HCT116 (cell line): ENCODE measurements around the gene AAMP. TPM values are rescaled to one million over a fixed set of nuclear protein-coding genes. Genes with fewer than 3 reads are reported as not detected.

ENCODE experiments used
- ATAC-seq: fragments of 200-7000 bp; cut with Tn5 transposase; 2 replicates; pipeline ENCODE4 v1.9.1; 2020; ENCODE audit warnings: mild to moderate bottlenecking, moderate library complexity
- BruUV-seq: library from RNA; stranded (reverse); fragments of 400-500 nt; replicated peaks from 2 replicates; lab custom pipeline; 2021; lab: Mats Ljungman, UMichigan
- CTCF ChIA-PET: fragments of 300-600 bp; sonication (Branson Sonifier 250); formaldehyde crosslinking; loops from one replicate; lab custom pipeline; 2021; ENCODE audit warnings: antibody characterized with exemption; lab: Charles Lee
- POLR2A ChIA-PET: fragments of 300-600, 350-600 bp; sonication (Branson Sonifier 250); formaldehyde crosslinking; loops from one replicate; lab custom pipeline; 2021; ENCODE audit warnings: antibody characterized with exemption; lab: Charles Lee
- RAD21 ChIA-PET, 2 experiments: fragments of 300-600 bp; sonication (Branson Sonifier 250); formaldehyde crosslinking; loops; one replicate each; lab custom pipeline; 2023; ENCODE audit warnings: low total read pairs in 2 of 2; ENCODE audit not compliant: uncharacterized antibody in 2 of 2, unreplicated experiment in 2 of 2, low non-redundant PET in 1 of 2; lab: Charles Lee
- DNase-seq: peaks from one replicate; pipeline ENCODE4 v3.0.0-alpha.2; 2010; ENCODE audit warnings: low read depth, low spot score
- H2AFZ ChIP-seq: fragments of 200-600 bp; shearing (Covaris generic), sonication (generic); 2 replicates; pipeline ENCODE4 v1.6.1; 2017; ENCODE audit warnings: low read depth, mixed run types, mixed read lengths, antibody characterized with exemption, low read length; ENCODE audit not compliant: poor library complexity, severe bottlenecking
- H3K27ac ChIP-seq: 2 replicates; pipeline ENCODE4 v1.5.1; 2012; ENCODE audit warnings: low read depth, low read length
- H3K27me3 ChIP-seq: fragments of 200-600 bp; sonication (generic); 2 replicates; pipeline ENCODE4 v1.6.1; 2016; ENCODE audit warnings: mixed run types, low read length, mixed read lengths; ENCODE audit not compliant: insufficient read depth
- H3K36me3 ChIP-seq, 2 experiments: fragments of 200-500 bp in 1 of 2; fragments of 200-600 bp in 1 of 2; sonication (Bioruptor generic) in 1 of 2; sonication (generic) in 1 of 2; 2 replicates each; pipeline versions ENCODE4 v1.5.1 to v1.6.1; 2014 to 2016; ENCODE audit warnings: low read length in 2 of 2, inconsistent platforms in 1 of 2, mixed read lengths in 1 of 2, mixed run types in 1 of 2; ENCODE audit not compliant: insufficient read depth in 2 of 2, control insufficient read depth in 1 of 2
- H3K4me1 ChIP-seq, 2 experiments: fragments of 200-600 bp in 1 of 2; sonication (generic) in 1 of 2; 2 replicates each; pipeline versions ENCODE4 v1.5.1 to v1.6.1; 2012 to 2017; ENCODE audit warnings: low read length in 2 of 2, inconsistent platforms in 1 of 2, mild to moderate bottlenecking in 1 of 2, mixed read lengths in 1 of 2, mixed run types in 1 of 2, moderate library complexity in 1 of 2; ENCODE audit not compliant: insufficient read depth in 2 of 2, control insufficient read depth in 1 of 2
- H3K4me2 ChIP-seq: fragments of 200-600 bp; sonication (generic); 2 replicates; pipeline ENCODE4 v1.6.1; 2017; ENCODE audit warnings: mixed run types, low read length, mixed read lengths
- H3K4me3 ChIP-seq, 2 experiments: fragments of 200-600 bp in 1 of 2; sonication (generic) in 1 of 2; replicated peaks in 1 of 2; 2 replicates each; pipeline ENCODE4 v1.5.1; 2011 to 2016; ENCODE audit warnings: low read length in 2 of 2, control low read depth in 1 of 2, low read depth in 1 of 2, mild to moderate bottlenecking in 1 of 2, mixed read lengths in 1 of 2, mixed run types in 1 of 2
- H3K79me2 ChIP-seq: fragments of 200-600 bp; sonication (generic); 2 replicates; pipeline ENCODE4 v1.6.1; 2017; ENCODE audit warnings: mild to moderate bottlenecking, mixed run types, low read length, moderate library complexity, mixed read lengths; ENCODE audit not compliant: insufficient read depth
- H3K9ac ChIP-seq: fragments of 200-600 bp; sonication (generic); 2 replicates; pipeline ENCODE4 v1.6.1; 2016; ENCODE audit warnings: low read length, mixed read lengths
- H3K9me2 ChIP-seq: fragments of 200-600 bp; sonication (generic), shearing (Covaris generic); 2 replicates; pipeline ENCODE4 v1.6.1; 2017; ENCODE audit warnings: mixed run types, mild to moderate bottlenecking, moderate library complexity; ENCODE audit not compliant: insufficient read depth
- H3K9me3 ChIP-seq, 2 experiments: fragments of 200-500 bp in 1 of 2; fragments of 200-600 bp in 1 of 2; sonication (Bioruptor generic) in 1 of 2; sonication (generic) in 1 of 2; 2 replicates each; pipeline ENCODE4 v1.6.1; 2014 to 2017; ENCODE audit warnings: low read length in 2 of 2, mixed read lengths in 2 of 2, inconsistent platforms in 1 of 2, low read depth in 1 of 2, mild to moderate bottlenecking in 1 of 2, mixed run types in 1 of 2, moderate library complexity in 1 of 2; ENCODE audit not compliant: control insufficient read depth in 1 of 2, insufficient read depth in 1 of 2
- H4K20me1 ChIP-seq: fragments of 200-600 bp; sonication (generic), shearing (Covaris generic); 2 replicates; pipeline ENCODE4 v1.6.1; 2017; ENCODE audit warnings: mixed run types, mild to moderate bottlenecking, moderate library complexity; ENCODE audit not compliant: insufficient read depth
- CEBPB ChIP-seq: IDR thresholded peaks from 2 replicates; pipeline ENCODE4 v1.6.1; 2012; ENCODE audit warnings: low read depth
- CTCF ChIP-seq, 3 experiments: fragments of 200-600 bp in 1 of 3; sonication (generic) in 1 of 3; IDR thresholded peaks in 2 of 3; conservative IDR thresholded peaks in 1 of 3; 2 replicates each; pipeline ENCODE4 v1.5.1; 2012 to 2017; ENCODE audit warnings: low read depth in 2 of 3, low read length in 2 of 3, antibody characterized with exemption in 1 of 3, borderline replicate concordance in 1 of 3, control low read depth in 1 of 3, mild to moderate bottlenecking in 1 of 3, mixed read lengths in 1 of 3, mixed run types in 1 of 3, moderate library complexity in 1 of 3; ENCODE audit not compliant: insufficient read depth in 1 of 3
- EGR1 ChIP-seq: IDR thresholded peaks from 2 replicates; pipeline ENCODE4 v1.6.1; 2012; ENCODE audit warnings: low read depth
- ELF1 ChIP-seq: IDR thresholded peaks from 2 replicates; pipeline ENCODE4 v1.6.1; 2012; ENCODE audit warnings: low read depth, borderline replicate concordance
- EZH2 ChIP-seq: fragments of 200-600 bp; sonication (generic); IDR thresholded peaks from 2 replicates; pipeline ENCODE4 v1.6.1; 2017; ENCODE audit warnings: antibody characterized with exemption, mixed run types
- JUND ChIP-seq: IDR thresholded peaks from 2 replicates; pipeline ENCODE4 v1.6.1; 2012
- POLR2AphosphoS5 ChIP-seq: IDR thresholded peaks from 2 replicates; pipeline ENCODE4 v1.6.1; 2011; ENCODE audit warnings: mild to moderate bottlenecking, low read depth, low read length, moderate library complexity
- RAD21 ChIP-seq: IDR thresholded peaks from 2 replicates; pipeline ENCODE4 v1.6.1; 2012; ENCODE audit warnings: low read depth, mild to moderate bottlenecking
- SP1 ChIP-seq: IDR thresholded peaks from 2 replicates; pipeline ENCODE4 v1.6.1; 2012; ENCODE audit warnings: low read depth
- YY1 ChIP-seq: IDR thresholded peaks from 2 replicates; pipeline ENCODE4 v1.6.1; 2011; ENCODE audit warnings: low read length, low read depth, moderate library complexity, mild to moderate bottlenecking; ENCODE audit not compliant: insufficient replicate concordance; ENCODE audit errors: extremely low read depth
- intact Hi-C: fragments of 100-400 bp; cut with micrococcal nuclease; formaldehyde crosslinking; loops from 2 replicates; pipeline ENCODE4 v1.10.0; 2022
- total RNA-seq: library from RNA; stranded (reverse); gene quantifications from one replicate; pipeline ENCODE4 v1.2.1, GENCODE V29; 2021; ENCODE audit not compliant: unreplicated experiment
- TF ChIP-seq, protein P1 (sequence below): IDR thresholded peaks from 2 replicates; pipeline ENCODE4 v1.6.1; 2012

Gene AAMP
- total RNA-seq, 1 experiment from 2014 or later = 111 TPM

DNA sequence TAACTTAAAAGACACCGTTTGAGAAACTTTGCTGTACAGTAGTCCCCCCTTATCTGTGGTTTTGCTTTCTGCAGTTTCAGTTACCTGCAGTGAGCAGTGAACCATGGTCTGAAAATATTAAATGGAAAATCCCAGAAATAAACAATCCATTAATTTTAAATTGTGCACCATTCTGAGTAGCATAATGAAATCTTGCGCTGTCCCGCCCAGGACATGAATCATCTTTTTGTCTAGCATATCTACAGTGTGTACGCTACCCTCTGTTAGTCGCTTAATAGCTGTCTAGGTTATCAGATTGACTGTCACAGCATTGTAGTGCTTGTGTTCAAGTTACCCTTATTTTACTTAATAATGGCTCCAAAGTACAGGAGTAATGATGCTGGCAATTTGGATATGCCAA is 46.9 kb downstream of the AAMP start:
- TF ChIP-seq JUND = no peak
- TF ChIP-seq ELF1 = no peak
- no peak for TF ChIP-seq CEBPB
- no peak for TF ChIP-seq YY1
- TF ChIP-seq RAD21 = no peak
- no peak for TF ChIP-seq POLR2AphosphoS5
- TF ChIP-seq EZH2 = no peak
- TF ChIP-seq, protein P1, sequence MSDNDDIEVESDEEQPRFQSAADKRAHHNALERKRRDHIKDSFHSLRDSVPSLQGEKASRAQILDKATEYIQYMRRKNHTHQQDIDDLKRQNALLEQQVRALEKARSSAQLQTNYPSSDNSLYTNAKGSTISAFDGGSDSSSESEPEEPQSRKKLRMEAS = no peak
- no peak for TF ChIP-seq CTCF (IDR thresholded peaks at IDR 0.05 in 2 of 3, conservative IDR thresholded peaks at IDR 0.05 in 1 of 3; ENCODE audit: borderline replicate concordance in 1 of 3, insufficient read depth in 1 of 3, low read depth in 2 of 3, low read length in 2 of 3)
- no peak for TF ChIP-seq EGR1
- no peak for TF ChIP-seq SP1
- H3K4me3 ChIP-seq = no peak overlapping the region
- BruUV-seq = no TSS peak
- intact Hi-C loops = no loop called here
- POLR2A ChIA-PET = no interaction called here
- RAD21 ChIA-PET = no interaction called here
- H3K4me1 ChIP-seq = peaks cover 12 to 17% of the 10 kb centered on the region in 2 experiments
- H3K79me2 ChIP-seq = peaks cover 90% of the 10 kb centered on the region
- DNase-seq (no peak), ATAC-seq (no peak)
- H3K9ac ChIP-seq = no peak overlapping the region
- H3K9me3 ChIP-seq = no peaks in the 10 kb centered on the region
- H4K20me1 ChIP-seq = peaks cover 13% of the 10 kb centered on the region; the same call in 1 of the 2 replicates
- no peak overlapping the region for H3K4me2 ChIP-seq
- no peak overlapping the region for H2AFZ ChIP-seq
- no peaks in the 10 kb centered on the region for H3K9me2 ChIP-seq
- H3K27ac ChIP-seq = no peak overlapping the region
- H3K36me3 ChIP-seq = peaks cover 21 to 29% of the 10 kb centered on the region in 2 experiments; a peak in 3 of 4 replicates
- H3K27me3 ChIP-seq = no peaks in the 10 kb centered on the region
- CTCF ChIA-PET = no interaction called here
